GM21526 (cell line): Measurements from ENCODE around the gene TCN1.
"Not testable (repeated sequence)": the region's sequence is repeated elsewhere in the genome, so short reads cannot be mapped to it uniquely, and the experiment has no call there.

Experiments
- ATAC-seq: cut with Tn5 transposase; IDR thresholded peaks from one replicate; pipeline ENCODE4 v1.9.1; 2021; ENCODE audit warnings: moderate library complexity; ENCODE audit not compliant: unreplicated experiment, low FRiP score

TCN1 gene

DNA sequence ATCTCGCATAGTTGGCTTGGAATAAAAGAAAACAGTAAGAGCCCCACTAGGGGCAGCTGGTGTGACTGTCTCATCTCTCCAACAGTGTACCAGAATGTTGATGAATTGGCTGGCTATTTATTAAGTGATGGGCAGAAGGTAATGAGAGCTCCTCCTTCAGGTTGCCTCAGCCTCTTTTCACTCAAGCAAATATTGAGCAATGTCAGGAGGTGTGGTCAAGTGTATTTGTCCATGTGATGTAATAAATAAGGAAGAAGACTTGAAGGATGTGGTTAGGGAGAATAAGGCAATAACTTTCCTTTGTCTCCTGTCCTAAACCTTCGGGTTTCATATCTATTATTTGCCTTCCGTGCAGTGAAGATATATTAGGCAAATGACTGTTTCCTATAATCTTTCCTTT lies at the start of gene TCN1:
TCN1 (minus strand) TSS at position 91 of the 400 bp plus-strand sequence; CDS start at position 74, 17 bp downstream.
- ATAC-seq: no peak

GRCh38 chr11:59903569-59903968 lies 37.3 kb upstream of the TCN1 start:
- ATAC-seq: not testable (repeated sequence)

- ATAC-seq: no peak
These were observed 35.0 kb upstream of the TCN1 start for GRCh38 chr11:59901306-59901705.

- no peak for ATAC-seq
These were observed 34.3 kb upstream of the TCN1 start for GRCh38 chr11:59900366-59901126.

DNA sequence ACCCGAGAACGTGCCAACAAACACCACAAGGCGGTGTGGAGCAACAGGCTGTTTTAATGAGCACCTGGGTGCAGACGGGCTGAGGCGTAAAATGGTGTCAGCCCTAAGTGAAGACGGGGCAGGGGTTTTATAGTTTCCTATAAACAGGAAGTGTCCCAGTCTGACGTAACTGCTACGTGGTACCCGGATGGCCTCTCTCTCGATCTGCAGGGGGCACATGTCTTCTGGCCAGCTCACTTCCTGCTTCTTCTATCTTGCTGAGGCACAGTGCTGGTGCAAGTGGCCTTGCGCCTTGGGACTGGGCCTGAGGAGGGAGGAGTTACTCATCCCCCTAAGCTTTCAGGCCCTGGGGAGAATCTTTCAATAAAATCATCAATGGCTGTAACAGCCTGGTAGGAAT lies 33.2 kb upstream of the TCN1 start:
- ATAC-seq: no peak

- ATAC-seq: no peak
These were observed 32.4 kb upstream of the TCN1 start for GRCh38 chr11:59898650-59899049.

DNA sequence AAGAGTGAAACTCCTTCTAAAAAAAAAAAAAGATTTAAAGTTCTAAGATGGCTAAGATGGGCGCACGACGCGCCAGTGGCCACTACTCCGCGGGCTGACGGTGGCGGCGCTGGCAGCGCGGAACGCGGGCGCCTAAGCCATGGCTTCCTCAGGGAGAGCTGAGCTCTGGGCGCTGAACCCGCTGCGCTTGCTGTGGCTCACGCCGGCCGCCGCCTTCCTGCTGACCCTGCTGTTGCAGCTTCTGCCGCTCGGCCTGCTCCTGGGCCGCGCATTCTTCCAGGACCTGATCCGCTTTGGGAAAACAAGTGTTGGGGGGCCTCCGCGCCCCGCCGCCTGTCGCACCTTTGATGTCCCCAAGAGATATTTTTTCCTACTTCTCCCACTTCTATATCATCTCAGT lies 31.8 kb upstream of the TCN1 start:
- ATAC-seq: no peak

DNA sequence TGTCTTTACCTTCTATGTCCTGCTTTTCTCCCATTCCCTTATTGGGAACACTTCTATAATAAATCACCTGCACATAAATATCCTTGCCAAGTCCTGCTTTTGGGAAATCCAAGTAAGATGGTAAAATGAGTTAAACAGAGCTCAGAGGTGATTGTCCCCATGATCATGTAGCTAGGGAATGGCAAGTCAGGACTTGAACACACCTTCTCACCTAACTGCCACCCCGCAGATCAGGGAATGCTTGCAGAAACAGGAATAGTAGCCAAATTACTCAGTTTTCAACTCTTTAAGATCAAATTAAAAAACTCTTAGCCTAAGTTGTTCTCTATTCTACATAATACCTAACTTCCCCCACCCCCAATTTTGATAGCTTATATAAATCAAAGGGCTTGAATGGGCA lies 28.3 kb upstream of the TCN1 start:
- no peak for ATAC-seq

- ATAC-seq: no peak
These were observed 25.5 kb upstream of the TCN1 start for GRCh38 chr11:59891781-59892181.

- not testable (repeated sequence) for ATAC-seq
These were observed 20.9 kb upstream of the TCN1 start for GRCh38 chr11:59887156-59887555.

DNA sequence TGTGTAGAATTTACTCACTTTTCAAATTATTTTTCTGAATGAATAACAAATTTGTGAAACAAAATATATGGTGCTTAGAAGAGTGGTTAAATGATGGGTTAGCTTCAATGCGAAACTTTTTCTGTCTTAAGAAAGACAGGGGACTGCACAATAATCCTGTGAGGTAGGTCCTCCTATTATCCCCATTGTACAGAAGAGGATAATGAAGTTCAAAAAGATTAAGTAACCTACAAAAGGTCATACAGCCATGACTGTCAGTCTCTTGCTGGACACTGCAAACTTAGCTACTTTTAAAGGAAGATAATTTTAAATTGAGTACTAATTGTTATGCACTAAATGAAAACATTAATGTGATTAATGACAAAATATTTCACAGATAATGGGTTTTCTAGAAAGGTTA lies 17.3 kb upstream of the TCN1 start:
- ATAC-seq: no peak

DNA sequence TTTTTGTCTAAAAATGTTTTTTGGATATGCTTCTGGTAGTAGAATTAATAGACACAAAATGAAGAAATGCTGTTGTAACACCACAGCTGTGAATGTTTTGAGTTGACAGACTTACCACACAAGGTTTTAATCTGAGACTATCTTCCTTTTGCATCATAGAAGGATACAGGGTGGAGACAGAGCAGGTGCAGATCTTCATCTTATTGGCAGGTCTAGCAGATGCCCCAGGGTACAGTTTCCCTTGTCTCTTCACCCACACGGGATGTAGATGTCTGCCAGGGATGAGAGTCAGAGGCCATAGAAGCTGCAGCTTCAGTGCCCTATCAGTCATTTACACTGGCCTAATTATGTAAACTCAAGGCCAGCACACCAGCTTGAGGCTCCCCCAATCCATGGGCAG lies 13.3 kb upstream of the TCN1 start:
- ATAC-seq: no peak

- ATAC-seq: no peak
These were observed 12.3 kb upstream of the TCN1 start, which contains the start of gene OOSP3 for GRCh38 chr11:59878575-59878974. OOSP3 (plus strand) TSS chr11:59878782; CDS start chr11:59878809, 27 bp downstream.

- ATAC-seq: no peak
These were observed 11.5 kb upstream of the TCN1 start for GRCh38 chr11:59877784-59878183.

GRCh38 chr11:59877325-59877724 lies 11.0 kb upstream of the TCN1 start:
- ATAC-seq: no peak

DNA sequence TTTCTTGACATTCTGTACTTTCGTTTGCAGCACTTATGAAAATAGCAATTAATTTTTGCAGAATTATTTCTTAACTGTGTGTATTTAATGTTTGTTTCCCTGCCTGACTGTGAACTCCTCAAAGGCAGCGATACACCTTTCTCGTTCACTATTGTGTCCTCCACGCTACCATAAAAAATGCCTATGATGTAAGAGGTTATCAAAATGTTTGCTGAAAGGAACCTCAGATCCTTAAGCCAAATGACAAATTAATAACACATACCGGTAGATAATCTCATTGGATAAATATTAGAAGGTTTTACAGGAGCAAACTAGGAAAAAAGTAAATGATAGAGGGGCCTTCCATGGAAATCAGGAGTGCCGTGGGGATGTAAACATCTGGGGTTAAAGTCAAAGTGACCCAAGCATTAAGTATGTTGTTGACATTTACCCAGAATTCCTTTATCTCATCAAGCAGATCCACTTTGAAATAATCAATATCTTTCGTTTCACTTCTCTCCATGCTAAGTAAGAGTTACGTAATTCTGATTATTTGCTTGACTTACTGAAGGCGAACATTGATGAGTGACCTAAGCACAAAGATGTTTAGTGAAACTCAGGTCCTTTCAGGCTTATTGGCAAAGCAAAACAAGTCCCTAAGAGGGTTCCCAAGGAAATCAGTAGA lies 9.7 kb upstream of the TCN1 start:
- no peak for ATAC-seq

DNA sequence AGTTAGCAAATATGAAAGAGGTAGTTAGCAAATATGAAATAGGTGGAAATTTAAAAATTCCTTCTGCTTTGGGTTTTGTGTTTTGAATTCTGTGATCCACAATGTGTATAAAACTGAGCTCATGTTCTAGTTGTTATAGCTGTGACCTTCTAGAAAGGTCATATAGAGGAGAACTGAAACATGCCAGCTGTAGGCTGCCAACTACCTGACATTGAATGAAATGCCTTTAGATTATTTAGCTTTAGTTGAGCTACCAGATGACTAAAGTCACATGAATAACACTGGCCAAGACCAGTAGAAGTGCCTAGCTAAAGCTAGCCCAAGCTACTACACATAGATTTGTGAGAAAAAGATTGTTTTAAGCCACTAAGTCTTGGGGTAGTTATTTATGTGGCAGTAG lies 5.8 kb upstream of the TCN1 start:
- ATAC-seq: no peak

DNA sequence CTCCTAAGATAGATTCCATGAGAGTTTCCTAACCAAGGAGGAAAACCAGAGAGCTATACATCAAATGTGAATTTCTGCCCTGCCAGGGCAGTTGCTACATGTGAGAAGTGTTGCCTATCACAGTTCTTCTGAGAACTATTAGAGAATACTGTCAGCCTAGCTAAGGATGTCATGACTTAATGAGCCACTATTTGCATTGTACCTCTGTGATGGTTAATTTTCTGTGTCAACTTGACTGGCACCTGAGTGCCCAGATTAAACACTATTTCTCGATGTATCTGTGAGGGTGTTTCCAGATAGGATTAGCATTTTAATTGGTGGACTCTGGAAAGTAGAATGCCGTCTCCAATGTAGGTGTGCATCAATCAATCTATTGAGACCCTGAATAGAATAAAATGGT lies 1.7 kb upstream of the TCN1 start:
- ATAC-seq: no peak

DNA sequence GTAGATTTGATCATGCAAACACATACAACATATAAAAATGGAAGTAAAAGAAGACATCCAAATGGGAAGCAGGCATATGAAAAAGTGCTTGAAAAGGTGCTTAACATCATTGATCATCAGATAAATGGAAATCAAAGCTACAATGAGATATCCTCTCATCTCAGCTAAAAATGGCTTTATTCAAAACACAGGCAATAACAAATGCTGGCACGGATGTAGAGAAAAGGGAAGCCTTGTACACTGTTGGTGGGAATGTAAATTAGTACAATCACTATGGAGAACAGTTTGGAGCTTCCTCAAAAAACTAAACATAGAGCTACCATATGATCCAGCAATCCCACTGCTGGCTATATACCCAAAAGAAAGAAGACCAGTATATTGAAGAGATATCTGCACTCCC lies 549 bp upstream of the TCN1 start:
- ATAC-seq: no peak

DNA sequence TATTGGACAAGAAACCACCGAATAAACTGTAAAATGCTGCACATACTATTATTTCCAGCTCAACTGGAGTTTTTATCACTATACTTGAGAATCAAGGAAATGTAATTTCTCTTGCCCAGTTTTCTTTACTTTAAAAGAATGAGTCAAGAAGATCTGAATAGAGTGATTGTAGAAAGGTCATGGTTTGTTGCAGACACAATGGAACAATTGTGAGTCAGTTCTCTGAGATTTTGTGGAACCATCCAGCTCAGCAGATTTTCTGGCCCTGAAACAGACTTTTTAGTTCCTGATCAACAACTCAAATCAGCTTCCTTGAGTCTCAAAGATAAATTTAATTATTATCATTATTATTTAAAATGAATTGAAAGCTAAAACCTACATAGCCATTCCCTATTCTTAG lies 1.3 kb downstream of the TCN1 start:
- ATAC-seq: no peak

GRCh38 chr11:59862252-59862651 lies 4.0 kb downstream of the TCN1 start:
- ATAC-seq: no peak

DNA sequence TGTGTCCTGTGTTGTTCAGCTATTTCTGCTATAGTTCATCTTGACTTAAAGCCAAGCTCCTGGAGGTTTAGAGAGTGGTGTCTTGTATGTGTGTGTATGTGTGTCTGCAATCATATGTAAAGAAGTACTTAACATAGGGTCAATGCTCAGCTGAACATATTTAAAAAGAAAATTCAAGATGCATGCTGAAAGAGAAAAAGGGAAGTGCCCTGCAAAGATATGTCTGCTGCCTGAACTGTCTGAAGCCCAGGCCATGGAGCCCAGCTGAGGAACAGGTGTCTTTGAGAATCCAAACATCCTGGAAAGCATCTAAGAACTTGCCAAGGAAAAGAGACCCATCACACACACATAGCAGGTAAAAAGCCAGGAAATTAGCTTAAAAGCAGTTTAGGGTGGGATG lies 6.6 kb downstream of the TCN1 start:
- ATAC-seq: no peak
